Stomach (tissue), 19 donors: ENCODE results near the gene HNRNPLL. TPM values are rescaled to one million over a fixed set of nuclear protein-coding genes. Genes with fewer than 3 reads are reported as not detected.

Experiments
- DNase-seq, 2 donors: peaks; one replicate each; pipeline versions ENCODE4 v3.0.0 to v3.0.0-alpha.2; 2013 to 2019
- H3K27ac ChIP-seq, 5 donors: fragments of 200-600 bp in 4 of 5; sonication (generic) in 4 of 5; one replicate each; pipeline ENCODE4 v1.5.1; 2013 to 2019; ENCODE audit warnings: mild to moderate bottlenecking in 1 of 5, moderate library complexity in 1 of 5
- H3K27me3 ChIP-seq, 3 donors: fragments of 200-600 bp; sonication (generic); one replicate each; pipeline ENCODE4 v1.5.1; 2017 to 2019; ENCODE audit warnings: mixed run types in 1 of 3
- H3K36me3 ChIP-seq, 4 donors: fragments of 200-600 bp; sonication (generic); 1 replicate in 3 of 4; 2 replicates in 1 of 4; pipeline ENCODE4 v1.5.1; 2016 to 2019
- H3K4me1 ChIP-seq, 4 donors: fragments of 200-600 bp; sonication (generic); one replicate each; pipeline ENCODE4 v1.5.1; 2016 to 2019
- H3K4me3 ChIP-seq, 4 donors: fragments of 200-600 bp; sonication (generic) in 3 of 4; one replicate each; pipeline ENCODE4 v1.5.1; 2016 to 2019; ENCODE audit warnings: mild to moderate bottlenecking in 1 of 4
- H3K9me3 ChIP-seq, 4 donors: fragments of 200-600 bp; sonication (generic); one replicate each; pipeline ENCODE4 v1.5.1; 2016 to 2019
- EP300 ChIP-seq: sonication (generic); formaldehyde crosslinking; IDR thresholded peaks from one replicate; pipeline ENCODE4 v1.6.1; 2017; ENCODE audit warnings: antibody characterized with exemption
- POLR2A ChIP-seq, 4 donors: fragments of 450-650 bp; IDR thresholded peaks; one replicate each; pipeline ENCODE4 v1.6.1; 2016; ENCODE audit warnings: antibody characterized with exemption in 4 of 4, control low read depth in 2 of 4, mild to moderate bottlenecking in 1 of 4, moderate library complexity in 1 of 4
- POLR2AphosphoS5 ChIP-seq, 3 donors: sonication (generic); formaldehyde crosslinking; IDR thresholded peaks; one replicate each; pipeline ENCODE4 v1.6.1; 2016; ENCODE audit warnings: antibody characterized with exemption in 3 of 3
- WGBS, 5 donors: extraction: QIAGEN DNeasy Blood & Tissue Kit in 3 of 5; methylation state at CpG; one replicate each; pipeline versions ENCODE4 v1.1.5 to v1.1.7; 2013 to 2018; 5-methylcytosine and 5-hydroxymethylcytosine counted together
- intact Hi-C: fragments of 100-400 bp; cut with DNase I; formaldehyde crosslinking; loops from one replicate; pipeline ENCODE4 v1.15.1; 2023; ENCODE audit warnings: low total_unique reads
- long read RNA-seq, 10 donors: transcript quantifications; one replicate each; lab custom pipeline, GENCODE V29; 2026
- polyA plus RNA-seq, 3 donors: library from polyadenylated mRNA; stranded (reverse); fragments of 200-250 nt; gene quantifications; one replicate each; pipeline ENCODE4 v1.2.3, GENCODE V29; 2013
- total RNA-seq, 5 donors: library from RNA; depleted of rRNA; stranded (reverse); fragments of >200 nt; gene quantifications; one replicate each; pipeline versions ENCODE4 v1.1.0 to v1.2.3, GENCODE V29; 2014 to 2016
- TF ChIP-seq, protein P1 (sequence below), 7 experiments: fragments of 450-650 bp in 4 of 7; fragments of 200-600 bp in 3 of 7; sonication (generic) in 3 of 7; IDR thresholded peaks; one replicate each; pipeline ENCODE4 v1.5.1; 2016 to 2019; ENCODE audit warnings: antibody characterized with exemption in 7 of 7, control low read depth in 2 of 7, mild to moderate bottlenecking in 1 of 7
- donor health status: healthy with polysubstance abuse.
- donor health status: Bipolar disorder and iron deficiency.
- donor health status: healthy.

HNRNPLL gene
- total RNA-seq: 10 to 100 TPM; 22.9 to 97.9 (median 39.1) TPM
- polyA plus RNA-seq: 10 to 100 TPM; 12.2 to 13.6 (median 13.0) TPM
- long read RNA-seq, donor 1, partial matches to known transcripts: 6 of 6 reads
- long read RNA-seq, donor 1, other reads (novel, unspliced or antisense): 0 of 6 reads
- long read RNA-seq, donor 2, partial matches to known transcripts: 0 of 7 reads
- long read RNA-seq, donor 2, other reads (novel, unspliced or antisense): 7 of 7 reads
- long read RNA-seq, donor 3: 0 reads
- long read RNA-seq, donor 4: 0 reads
- long read RNA-seq, donor 5, partial matches to known transcripts: 13 of 13 reads
- long read RNA-seq, donor 5, other reads (novel, unspliced or antisense): 0 of 13 reads
- long read RNA-seq, donor 6: 0 reads
- long read RNA-seq, donor 7, partial matches to known transcripts: 0 of 6 reads
- long read RNA-seq, donor 7, other reads (novel, unspliced or antisense): 6 of 6 reads
- long read RNA-seq, donor 8, partial matches to known transcripts: 6 of 6 reads
- long read RNA-seq, donor 8, other reads (novel, unspliced or antisense): 0 of 6 reads
- long read RNA-seq, donor 9: 0 reads
- long read RNA-seq, donor 10, partial matches to known transcripts: 0 of 1 reads
- long read RNA-seq, donor 10, other reads (novel, unspliced or antisense): 0 of 1 reads

GRCh38 chr2:38602732-38603401, at the start of gene HNRNPLL:
Gene HNRNPLL (minus strand): TSS chr2:38602928. CDS start chr2:38602626, 302 bp downstream.
- Histone ChIP-seq H3K27me3 (no peaks in the 10 kb centered on the region), H3K4me3 (peak within 1 kb of the TSS; percentile 70 to 86 (median 82)), H3K9me3 (no peaks in the 10 kb centered on the region), H3K36me3 (no peaks in the 10 kb centered on the region), H3K4me1 (peaks cover 25 to 52% (median 39%) of the 10 kb centered on the region in 4 donors), H3K27ac (peak within 1 kb of the TSS; percentile 97 to 99 (median 98))
- intact Hi-C loops: loop anchor here (10.0 kb wide), 1 partner anchor 72 kb away; no protein-coding TSS in a partner anchor
- 0 to 1% (median 0%) methylated on average over 45 to 74 of the region's 75 CpGs for WGBS, 5 donors
- DNase-seq: peak; percentile 98 to 99
- TF ChIP-seq POLR2AphosphoS5 (IDR thresholded peaks at IDR 0.05) (peak; percentile 98 to 99 (median 99)), POLR2A (IDR thresholded peaks at IDR 0.05) (peak in 2 of 4 donors; percentile 90 to 92), EP300 (no peak)

DNA sequence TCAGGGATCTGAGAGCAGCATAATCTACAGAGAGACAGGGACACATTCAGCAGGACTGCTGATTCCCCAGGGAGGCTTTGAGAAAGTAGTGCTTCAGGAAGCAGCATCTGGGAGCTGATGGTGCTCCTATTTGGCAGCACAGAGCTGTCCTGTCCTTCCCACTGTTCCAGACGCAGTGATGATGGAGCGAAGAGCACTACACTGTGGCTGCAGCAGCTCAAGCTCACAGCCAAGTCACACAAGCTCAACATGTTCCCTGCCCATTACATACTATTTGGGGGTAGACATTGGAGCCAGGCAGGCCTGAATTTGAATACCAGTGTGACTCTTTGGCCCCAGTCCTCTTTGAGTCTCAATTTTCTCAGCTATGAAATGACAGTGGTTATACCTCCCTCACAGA, 48.0 kb upstream of the HNRNPLL start:
- DNase-seq: no peak
- 90 to 100% (median 94%) methylated on average over 2 of the region's 2 CpGs for WGBS, 5 donors
- peaks cover 0 to 28% (median 9%) of the 10 kb centered on the region in 4 donors for H3K4me1 ChIP-seq

DNA sequence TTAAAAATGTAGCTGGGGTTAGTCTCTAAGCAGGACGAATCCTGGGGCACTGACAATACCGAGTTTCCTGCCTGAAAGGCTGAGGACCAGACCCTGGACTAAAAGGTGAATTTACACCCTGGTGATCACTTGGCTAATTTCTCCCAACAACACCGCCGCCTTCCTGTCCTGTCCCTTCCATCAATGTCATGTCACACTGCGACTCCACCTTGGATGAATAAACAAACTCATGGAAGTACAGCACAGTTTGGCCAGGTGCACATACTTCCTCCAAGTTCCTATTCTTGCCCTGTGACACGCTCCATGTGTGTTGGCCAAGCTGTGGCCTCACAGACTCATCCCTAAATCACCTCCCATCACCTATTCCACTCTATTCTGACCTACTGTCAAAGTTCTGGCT, 47.3 kb upstream of the HNRNPLL start:
- no peak for DNase-seq
- Histone ChIP-seq H3K27me3 (no peaks in the 10 kb centered on the region), H3K36me3 (no peaks in the 10 kb centered on the region), H3K4me1 (peaks cover 0 to 28% (median 9%) of the 10 kb centered on the region in 4 donors), H3K4me3 (no peak overlapping the region), H3K27ac (no peak overlapping the region), H3K9me3 (no peaks in the 10 kb centered on the region)
- intact Hi-C loops: no loop called here
- WGBS, 5 donors: 64 to 80% (median 67%) methylated on average over 6 of the region's 6 CpGs
- TF ChIP-seq POLR2A (IDR thresholded peaks at IDR 0.05) (no peak), POLR2AphosphoS5 (IDR thresholded peaks at IDR 0.05) (no peak), EP300 (no peak)
- TF ChIP-seq, protein P1, sequence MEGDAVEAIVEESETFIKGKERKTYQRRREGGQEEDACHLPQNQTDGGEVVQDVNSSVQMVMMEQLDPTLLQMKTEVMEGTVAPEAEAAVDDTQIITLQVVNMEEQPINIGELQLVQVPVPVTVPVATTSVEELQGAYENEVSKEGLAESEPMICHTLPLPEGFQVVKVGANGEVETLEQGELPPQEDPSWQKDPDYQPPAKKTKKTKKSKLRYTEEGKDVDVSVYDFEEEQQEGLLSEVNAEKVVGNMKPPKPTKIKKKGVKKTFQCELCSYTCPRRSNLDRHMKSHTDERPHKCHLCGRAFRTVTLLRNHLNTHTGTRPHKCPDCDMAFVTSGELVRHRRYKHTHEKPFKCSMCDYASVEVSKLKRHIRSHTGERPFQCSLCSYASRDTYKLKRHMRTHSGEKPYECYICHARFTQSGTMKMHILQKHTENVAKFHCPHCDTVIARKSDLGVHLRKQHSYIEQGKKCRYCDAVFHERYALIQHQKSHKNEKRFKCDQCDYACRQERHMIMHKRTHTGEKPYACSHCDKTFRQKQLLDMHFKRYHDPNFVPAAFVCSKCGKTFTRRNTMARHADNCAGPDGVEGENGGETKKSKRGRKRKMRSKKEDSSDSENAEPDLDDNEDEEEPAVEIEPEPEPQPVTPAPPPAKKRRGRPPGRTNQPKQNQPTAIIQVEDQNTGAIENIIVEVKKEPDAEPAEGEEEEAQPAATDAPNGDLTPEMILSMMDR (IDR thresholded peaks at IDR 0.05): no peak

More for the DNA sequence above, 48.0 kb upstream of the HNRNPLL start:
- intact Hi-C loops: no loop called here
- H3K27ac ChIP-seq: no peak overlapping the region
- H3K9me3 ChIP-seq: no peaks in the 10 kb centered on the region
- no peaks in the 10 kb centered on the region for H3K36me3 ChIP-seq
- H3K27me3 ChIP-seq: no peaks in the 10 kb centered on the region
- H3K4me3 ChIP-seq: no peak overlapping the region
- TF ChIP-seq EP300 (no peak), POLR2AphosphoS5 (IDR thresholded peaks at IDR 0.05) (no peak), POLR2A (IDR thresholded peaks at IDR 0.05) (no peak)
- TF ChIP-seq, protein P1 (IDR thresholded peaks at IDR 0.05): no peak

GRCh38 chr2:38649176-38649728, 46.5 kb upstream of the HNRNPLL start:
- 93 to 97% (median 94%) methylated on average over 12 of the region's 12 CpGs for WGBS, 5 donors
- Histone ChIP-seq H3K9me3 (no peaks in the 10 kb centered on the region), H3K27ac (no peak overlapping the region), H3K4me1 (peaks cover 0 to 26% (median 9%) of the 10 kb centered on the region in 4 donors), H3K27me3 (no peaks in the 10 kb centered on the region), H3K36me3 (no peaks in the 10 kb centered on the region), H3K4me3 (no peak overlapping the region)
- intact Hi-C loops: no loop called here
- TF ChIP-seq POLR2AphosphoS5 (IDR thresholded peaks at IDR 0.05) (no peak), EP300 (no peak), POLR2A (IDR thresholded peaks at IDR 0.05) (no peak)
- TF ChIP-seq, protein P1 (IDR thresholded peaks at IDR 0.05): no peak
- no peak for DNase-seq
